CD4-positive, alpha-beta T cell treated with Interleukin-1 beta for 1 hour (primary cell): ENCODE data around the gene PARD3B.
"Not testable (repeated sequence)": the region's sequence is repeated elsewhere in the genome, so short reads cannot be mapped to it uniquely, and the experiment has no call there.

ENCODE experiments used
- DNase-seq, 2 donors: peaks; one replicate each; pipeline ENCODE4 v3.0.0-alpha.2; 2020 to 2022

Gene PARD3B

DNA sequence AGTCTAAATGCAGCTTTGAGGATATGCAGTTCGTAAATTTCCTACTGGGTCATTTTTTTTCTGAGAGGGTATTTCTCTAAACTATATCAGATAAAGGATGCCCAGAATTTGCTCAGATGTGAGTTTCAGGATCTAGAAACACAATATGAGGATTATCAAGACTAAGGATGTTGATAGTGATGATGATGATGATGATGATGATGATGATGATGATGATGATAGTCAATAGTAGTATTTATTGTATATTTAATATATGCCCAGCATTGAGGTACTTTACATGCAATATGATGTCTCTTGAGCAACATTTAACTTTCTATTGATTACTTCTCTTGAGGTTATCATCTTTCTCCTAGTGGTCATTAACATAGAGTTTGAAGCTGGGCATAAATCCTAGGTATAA is 914.9 kb downstream of the PARD3B start:
- DNase-seq, result no peak

DNA sequence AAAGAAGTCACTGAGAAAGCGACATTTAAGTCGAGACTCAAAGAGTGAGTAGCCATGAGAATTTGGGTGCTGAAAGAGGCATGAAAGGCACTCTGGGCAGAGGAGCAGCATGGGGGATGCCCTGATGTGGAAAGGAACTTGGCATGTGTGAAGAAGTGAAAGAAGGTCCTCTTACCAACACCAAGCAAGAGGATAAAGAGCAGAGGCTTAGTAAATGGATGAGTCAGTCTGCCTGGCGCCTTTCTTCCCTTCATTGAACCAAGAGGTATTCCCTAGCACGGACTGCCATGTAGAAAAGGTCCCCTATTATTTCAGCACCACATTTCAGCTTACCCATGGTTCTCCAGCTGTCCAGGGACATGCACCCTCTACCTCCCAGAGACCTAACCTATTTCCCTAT is 915.9 kb downstream of the PARD3B start:
- no peak for DNase-seq

GRCh38 chr2:205461678-205462665 is 916.7 kb downstream of the PARD3B start:
- no peak for DNase-seq

DNA sequence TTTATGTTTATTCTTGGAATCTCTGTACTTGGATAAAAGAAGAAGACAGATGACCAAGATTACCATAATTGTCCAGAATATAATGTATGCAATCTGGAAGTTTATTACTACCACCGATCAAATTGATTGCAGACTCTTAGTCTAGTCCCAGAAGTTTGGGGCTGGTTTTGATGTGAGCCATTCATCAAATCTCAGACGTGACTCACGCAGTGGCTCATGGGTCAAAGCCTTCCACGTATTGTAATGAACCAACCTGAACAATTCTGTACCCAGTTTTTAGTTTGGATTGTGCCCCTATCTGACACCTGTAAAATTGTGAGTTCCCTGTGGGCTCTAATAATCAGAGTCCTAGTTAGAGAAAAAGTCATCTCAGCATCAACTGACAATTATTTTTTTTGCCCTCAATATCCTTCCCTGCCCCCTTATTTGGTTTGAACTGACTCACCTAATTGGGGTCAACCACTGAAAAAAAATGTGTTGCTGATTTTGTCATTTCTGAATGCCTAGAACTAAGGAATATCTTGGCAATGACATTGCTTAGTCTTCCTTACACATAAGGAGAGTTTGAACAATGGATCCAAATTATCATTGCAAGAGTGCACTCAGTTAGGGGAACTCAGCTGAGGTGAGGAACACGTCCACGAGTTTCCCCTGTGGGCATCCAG is 917.5 kb downstream of the PARD3B start:
- DNase-seq, result no peak

- no peak for DNase-seq
Measured at GRCh38 chr2:205463466-205464025, 918.3 kb downstream of the PARD3B start.

- DNase-seq, result no peak
Measured at GRCh38 chr2:205464681-205465080, 919.4 kb downstream of the PARD3B start.

GRCh38 chr2:205465791-205466190 is 920.5 kb downstream of the PARD3B start:
- no peak for DNase-seq

DNA sequence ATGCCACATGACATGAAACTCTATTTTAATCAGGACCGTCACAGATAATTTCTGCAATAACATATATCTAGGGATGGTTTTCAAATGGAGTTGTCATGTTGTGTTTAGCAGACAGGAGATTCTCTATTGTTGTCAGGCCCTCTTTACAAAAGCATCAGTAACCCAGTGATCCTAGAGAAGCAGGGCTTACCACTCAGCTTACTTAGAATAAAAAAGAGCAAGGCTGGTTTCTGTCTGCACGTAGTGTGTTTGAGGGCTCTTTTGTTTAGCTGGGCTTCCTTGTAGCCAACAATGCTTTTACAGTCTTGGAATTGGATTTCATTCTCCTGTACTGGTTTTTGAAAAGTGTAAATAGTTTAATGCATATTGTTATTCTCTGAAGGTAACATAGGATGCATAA is 926.5 kb downstream of the PARD3B start:
- DNase-seq, result no peak

- DNase-seq, result no peak
Measured at GRCh38 chr2:205473791-205474190, 928.5 kb downstream of the PARD3B start.

GRCh38 chr2:205474741-205475415 is 929.6 kb downstream of the PARD3B start:
- DNase-seq, result no peak

- DNase-seq, result no peak
Measured at GRCh38 chr2:205475416-205475768, 930.1 kb downstream of the PARD3B start.

DNA sequence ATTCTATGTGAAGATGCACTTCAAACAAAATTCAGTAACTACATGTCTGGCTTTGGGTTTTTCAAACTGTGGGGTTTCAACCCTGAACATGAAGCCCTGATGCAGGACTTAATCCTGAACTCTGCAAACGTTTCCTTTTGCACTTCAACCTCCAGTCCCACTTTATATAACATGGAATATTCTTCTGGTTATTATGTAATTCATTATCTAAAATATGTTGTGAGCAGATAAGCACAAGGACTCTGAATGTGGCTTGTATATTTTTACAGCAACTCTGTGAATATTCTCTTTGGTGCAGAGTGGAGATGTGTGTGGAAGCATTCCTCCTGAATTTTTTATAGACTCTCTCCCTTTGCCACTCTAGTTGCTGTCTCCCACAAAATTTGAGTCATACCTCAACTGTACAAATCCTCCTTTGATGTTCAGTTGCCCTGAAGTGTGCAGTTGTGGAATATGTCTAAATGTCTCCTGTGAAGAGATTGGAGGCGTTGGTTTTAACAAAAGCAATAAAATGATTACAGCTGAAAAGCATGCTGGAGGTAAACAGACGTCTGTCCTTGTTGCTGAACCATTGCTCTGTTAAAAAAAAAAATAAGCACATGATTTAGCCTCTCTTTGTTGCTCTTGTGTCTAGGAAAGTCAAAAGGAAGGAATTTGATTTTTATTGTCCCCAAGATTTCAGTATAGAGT is 931.9 kb downstream of the PARD3B start:
- DNase-seq, result no peak

DNA sequence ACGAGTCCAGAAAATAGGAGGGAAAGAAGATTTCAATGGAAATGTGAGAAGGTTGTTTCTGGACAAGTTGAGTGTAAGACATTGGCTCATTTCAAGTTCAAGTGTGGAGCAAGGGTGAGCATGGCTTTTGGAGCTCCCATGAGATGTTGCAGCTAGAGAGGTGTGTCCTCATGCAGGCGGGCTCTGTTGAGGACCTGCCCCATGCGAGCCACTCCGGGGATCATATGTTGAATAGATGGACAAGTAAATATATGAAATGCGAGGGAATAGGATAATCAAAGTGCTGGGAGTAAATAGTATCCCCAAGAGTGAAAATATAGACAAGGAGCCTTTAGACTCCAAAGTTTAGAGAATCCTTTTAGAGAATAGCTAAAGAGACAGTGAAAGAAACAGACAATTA is 936.6 kb downstream of the PARD3B start:
- no peak for DNase-seq

DNA sequence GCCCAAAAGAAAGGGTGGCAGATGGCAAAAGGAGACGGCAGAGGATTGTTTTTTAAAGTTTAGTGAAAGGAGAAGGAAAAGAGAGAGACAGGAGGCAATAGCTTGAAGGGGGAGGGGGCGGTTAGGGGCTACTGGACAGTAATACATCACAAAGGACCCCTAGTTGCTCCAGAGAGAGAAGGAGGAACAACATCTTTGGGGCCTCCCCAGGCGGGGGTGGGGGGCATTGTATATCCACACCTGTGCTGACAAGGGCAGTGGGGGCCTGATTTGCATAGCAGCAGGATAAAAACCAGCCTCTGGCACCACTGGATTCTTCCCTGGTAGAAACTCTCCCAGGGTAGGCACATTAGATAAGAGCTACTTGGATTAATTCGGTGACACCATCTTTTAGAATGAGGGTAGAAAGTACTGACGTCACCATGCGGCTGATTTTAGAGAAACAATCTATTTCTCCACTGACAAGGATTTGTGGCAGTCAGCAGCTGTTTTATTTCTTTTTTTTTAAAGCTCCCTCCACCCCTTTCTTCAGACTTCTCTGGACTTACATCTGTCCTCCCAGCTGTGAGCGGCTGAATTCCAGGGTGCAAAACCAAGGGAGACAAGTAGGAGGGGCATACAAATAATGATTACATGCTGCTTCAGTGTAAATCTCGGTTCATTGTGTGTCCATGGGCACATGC is 937.3 kb downstream of the PARD3B start:
- DNase-seq, result no peak

DNA sequence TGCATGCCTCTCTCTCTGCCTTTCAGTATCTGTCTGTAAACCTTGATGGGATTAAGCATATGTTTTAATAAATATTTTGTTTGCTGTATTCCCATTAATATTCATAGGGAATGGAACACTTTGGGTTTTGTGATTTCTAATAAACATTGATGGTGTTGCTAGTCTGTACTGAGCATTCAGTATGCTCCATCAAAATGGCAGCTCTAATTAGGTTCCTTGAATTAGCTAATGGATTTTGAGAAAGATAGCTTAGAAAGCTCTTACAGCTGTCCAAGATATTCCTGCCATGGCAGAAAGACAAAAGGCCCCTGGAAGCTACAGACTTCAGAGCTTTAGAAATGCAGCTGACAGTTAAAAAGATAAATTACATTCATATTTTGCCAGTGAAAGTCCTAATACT is 937.8 kb downstream of the PARD3B start:
- DNase-seq, result no peak

DNA sequence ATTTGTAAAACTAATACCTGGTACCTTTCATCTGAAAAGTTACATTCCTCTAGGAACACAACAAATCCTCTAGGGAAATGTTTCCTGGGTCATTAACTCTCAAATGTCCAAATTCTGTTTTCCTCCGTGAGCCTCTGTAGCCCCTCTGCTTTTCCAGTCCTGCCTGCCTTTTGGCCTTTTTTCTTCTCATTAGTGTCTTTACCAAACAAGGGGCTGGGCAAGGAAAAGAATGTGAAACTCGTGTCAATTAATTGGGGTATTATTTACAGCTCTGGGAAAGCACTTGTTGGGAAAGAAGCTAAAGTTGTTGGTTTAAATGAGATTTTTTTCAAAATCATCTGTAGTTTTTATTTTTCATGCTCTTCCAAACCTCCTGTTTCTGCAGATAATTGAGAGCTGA is 938.9 kb downstream of the PARD3B start:
- no peak for DNase-seq

DNA sequence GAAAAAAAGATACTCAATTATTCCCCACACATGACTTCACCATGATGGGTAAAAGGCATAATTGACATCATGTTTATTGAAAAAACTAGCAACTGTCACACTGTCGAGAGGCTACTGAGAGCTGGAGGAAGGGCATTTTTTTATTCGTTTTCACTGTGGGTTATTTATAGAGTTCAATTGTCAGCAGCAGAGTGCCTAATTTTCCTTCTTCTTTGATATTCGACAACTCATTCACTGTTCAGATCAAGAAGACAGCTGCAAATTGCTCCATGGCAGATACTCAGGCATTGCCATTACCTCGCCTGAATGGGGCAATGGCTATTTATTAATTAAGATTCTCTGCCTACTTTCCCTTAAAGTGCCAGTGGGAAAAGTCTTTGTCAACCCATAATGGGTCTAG is 939.5 kb downstream of the PARD3B start:
- no peak for DNase-seq

GRCh38 chr2:205493528-205493927 is 948.3 kb downstream of the PARD3B start:
- not testable (repeated sequence) for DNase-seq

GRCh38 chr2:205494537-205495235 is 949.4 kb downstream of the PARD3B start:
- no peak for DNase-seq

- no peak for DNase-seq
Measured at GRCh38 chr2:205495819-205496218, 950.5 kb downstream of the PARD3B start.

GRCh38 chr2:205496370-205496769 is 951.1 kb downstream of the PARD3B start:
- DNase-seq, result no peak
